Measurements from ENCODE around the gene PLBD1. TPM values are rescaled to one million over a fixed set of nuclear protein-coding genes. Genes with fewer than 3 reads are reported as not detected.

Gene PLBD1, protein sequence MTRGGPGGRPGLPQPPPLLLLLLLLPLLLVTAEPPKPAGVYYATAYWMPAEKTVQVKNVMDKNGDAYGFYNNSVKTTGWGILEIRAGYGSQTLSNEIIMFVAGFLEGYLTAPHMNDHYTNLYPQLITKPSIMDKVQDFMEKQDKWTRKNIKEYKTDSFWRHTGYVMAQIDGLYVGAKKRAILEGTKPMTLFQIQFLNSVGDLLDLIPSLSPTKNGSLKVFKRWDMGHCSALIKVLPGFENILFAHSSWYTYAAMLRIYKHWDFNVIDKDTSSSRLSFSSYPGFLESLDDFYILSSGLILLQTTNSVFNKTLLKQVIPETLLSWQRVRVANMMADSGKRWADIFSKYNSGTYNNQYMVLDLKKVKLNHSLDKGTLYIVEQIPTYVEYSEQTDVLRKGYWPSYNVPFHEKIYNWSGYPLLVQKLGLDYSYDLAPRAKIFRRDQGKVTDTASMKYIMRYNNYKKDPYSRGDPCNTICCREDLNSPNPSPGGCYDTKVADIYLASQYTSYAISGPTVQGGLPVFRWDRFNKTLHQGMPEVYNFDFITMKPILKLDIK
- not detected for total RNA-seq

DNA sequence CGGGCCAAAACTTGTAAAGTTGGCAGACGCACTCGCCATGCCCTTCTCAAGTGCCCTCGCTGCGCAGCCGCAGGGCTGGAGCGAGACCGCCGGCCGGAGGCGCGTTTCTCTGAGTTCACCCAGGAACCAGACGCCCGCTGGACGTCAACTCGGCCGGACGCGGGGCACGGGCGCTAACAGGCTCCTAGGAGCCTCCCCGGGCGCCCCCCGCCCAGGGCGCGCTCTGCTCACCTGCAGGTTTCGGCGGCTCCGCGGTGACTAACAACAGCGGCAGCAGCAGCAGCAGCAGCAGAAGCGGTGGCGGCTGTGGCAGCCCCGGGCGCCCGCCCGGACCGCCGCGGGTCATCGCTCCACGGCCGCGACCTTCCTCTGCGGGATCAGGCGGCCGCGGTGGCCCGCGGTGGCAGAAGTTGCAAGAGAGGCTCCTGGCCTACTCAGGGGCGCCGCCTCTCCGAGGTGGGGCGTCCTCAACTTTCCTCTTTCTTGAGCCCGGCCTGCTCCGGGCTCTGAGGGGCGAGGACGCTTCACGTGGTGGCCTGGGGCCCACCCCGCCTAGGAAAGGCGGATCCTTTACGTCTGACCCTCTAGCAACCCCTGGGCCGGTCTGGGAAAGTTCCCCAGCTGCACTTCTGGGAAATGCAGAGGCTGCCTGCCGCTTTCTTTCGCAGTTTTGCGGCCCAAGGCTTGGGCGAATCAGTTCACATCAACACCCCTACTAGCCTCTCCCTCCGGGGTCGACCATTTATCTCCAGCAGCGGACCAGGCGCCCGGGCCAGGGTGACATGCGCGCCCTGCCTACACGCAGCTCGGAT is at the start of gene PLBD1:
PLBD1 (minus strand) TSS at position 533 of the 812 bp plus-strand sequence; CDS start at position 346, 187 bp downstream.
- peaks cover 32% of the 10 kb centered on the region for H3K27me3 Mint-ChIP-seq
- no peak for DNase-seq
- no peak within 1 kb of the TSS for H3K27ac Mint-ChIP-seq
- no peaks in the 10 kb centered on the region for H3K36me3 Mint-ChIP-seq (ENCODE audit: low read depth)
- ChIA-PET CTCF (interaction anchor here (1.2 kb wide), 1 partner anchor 29 kb away, joined by 3 read pairs; no protein-coding TSS in a partner anchor), POLR2A (no interaction called here)
- no peaks in the 10 kb centered on the region for H3K9me3 Mint-ChIP-seq
- peaks cover 3% of the 10 kb centered on the region for H3K4me1 Mint-ChIP-seq
- H3K4me3 Mint-ChIP-seq: no peak within 1 kb of the TSS

GRCh38 chr12:14614704-14615121 is 47.0 kb upstream of the PLBD1 start:
- Mint-ChIP-seq H3K4me3 (no peak overlapping the region), H3K36me3 (ENCODE audit: low read depth) (no peaks in the 10 kb centered on the region), H3K27me3 (peaks cover 3% of the 10 kb centered on the region), H3K4me1 (no peaks in the 10 kb centered on the region), H3K27ac (no peak overlapping the region), H3K9me3 (peaks cover 8% of the 10 kb centered on the region)
- ChIA-PET CTCF (no interaction called here), POLR2A (no interaction called here)
- no peak for DNase-seq

- Mint-ChIP-seq H3K36me3 (ENCODE audit: low read depth) (no peaks in the 10 kb centered on the region), H3K9me3 (peaks cover 8% of the 10 kb centered on the region), H3K27me3 (peaks cover 5% of the 10 kb centered on the region), H3K4me3 (no peak overlapping the region), H3K27ac (no peak overlapping the region), H3K4me1 (no peaks in the 10 kb centered on the region)
- POLR2A ChIA-PET: no interaction called here
- CTCF ChIA-PET: interaction anchor here (0.9 kb wide), 1 partner anchor 12 kb away, joined by 3 read pairs; no protein-coding TSS in a partner anchor
- no peak for DNase-seq
These were observed 46.0 kb upstream of the PLBD1 start for GRCh38 chr12:14613718-14614117.

DNA sequence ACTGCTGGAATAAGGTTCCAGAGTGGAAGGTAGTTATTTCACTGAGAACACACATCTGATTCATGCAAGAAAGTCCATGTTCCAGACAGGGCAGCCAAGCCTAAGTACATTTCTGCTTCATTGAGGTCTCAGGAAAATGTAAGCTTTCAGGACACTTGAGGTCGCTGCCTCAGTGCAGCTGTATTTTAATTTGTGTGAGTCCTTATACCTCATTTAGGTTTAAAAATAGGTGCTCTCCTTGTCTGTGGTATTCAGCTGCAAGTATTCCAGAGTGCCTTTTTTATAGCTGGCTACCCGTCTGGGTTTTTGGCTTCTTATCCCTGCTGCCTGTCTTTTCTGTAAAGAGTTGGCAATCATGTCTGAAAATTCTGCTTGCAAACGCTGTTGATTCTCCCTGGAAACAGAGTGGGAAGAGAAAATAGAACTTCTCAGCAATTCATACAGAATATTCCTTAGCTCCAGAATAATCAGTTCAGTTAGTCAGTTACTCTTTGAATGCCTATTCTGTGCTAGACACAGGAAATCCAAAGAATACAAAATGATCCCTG is 45.3 kb upstream of the PLBD1 start:
- Mint-ChIP-seq H3K36me3 (ENCODE audit: low read depth) (no peaks in the 10 kb centered on the region), H3K4me1 (no peaks in the 10 kb centered on the region), H3K27me3 (peaks cover 9% of the 10 kb centered on the region), H3K27ac (no peak overlapping the region), H3K9me3 (peaks cover 12% of the 10 kb centered on the region), H3K4me3 (no peak overlapping the region)
- POLR2A ChIA-PET: no interaction called here
- CTCF ChIA-PET: interaction anchor here (0.9 kb wide), 1 partner anchor 12 kb away, joined by 3 read pairs; no protein-coding TSS in a partner anchor
- no peak for DNase-seq

DNA sequence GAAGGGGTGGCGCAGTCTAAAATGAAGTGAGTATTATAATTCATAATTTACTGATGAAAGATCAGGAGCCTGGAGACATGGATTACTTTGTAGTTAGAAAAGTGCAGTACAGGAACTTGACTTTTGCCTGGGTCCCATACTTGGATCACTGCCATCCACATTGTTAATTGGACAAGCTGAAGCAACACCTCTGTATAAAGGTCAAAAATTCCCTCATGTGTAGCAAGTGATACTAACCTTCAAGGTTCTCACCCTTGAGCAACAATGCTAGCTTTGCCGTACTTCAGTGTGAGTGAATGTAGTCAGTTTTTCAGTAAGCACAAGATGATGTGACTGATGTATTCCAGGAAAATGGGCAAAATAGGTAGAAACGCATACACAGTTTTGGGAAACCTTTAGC is 44.6 kb upstream of the PLBD1 start:
- no peak overlapping the region for H3K4me3 Mint-ChIP-seq
- H3K9me3 Mint-ChIP-seq: peaks cover 16% of the 10 kb centered on the region
- no peaks in the 10 kb centered on the region for H3K36me3 Mint-ChIP-seq (ENCODE audit: low read depth)
- ChIA-PET POLR2A (no interaction called here), CTCF (interaction anchor here (0.7 kb wide), 1 partner anchor 31 kb away, joined by 3 read pairs; no protein-coding TSS in a partner anchor)
- no peak overlapping the region for H3K27ac Mint-ChIP-seq
- no peaks in the 10 kb centered on the region for H3K4me1 Mint-ChIP-seq
- H3K27me3 Mint-ChIP-seq: peaks cover 9% of the 10 kb centered on the region
- no peak for DNase-seq

DNA sequence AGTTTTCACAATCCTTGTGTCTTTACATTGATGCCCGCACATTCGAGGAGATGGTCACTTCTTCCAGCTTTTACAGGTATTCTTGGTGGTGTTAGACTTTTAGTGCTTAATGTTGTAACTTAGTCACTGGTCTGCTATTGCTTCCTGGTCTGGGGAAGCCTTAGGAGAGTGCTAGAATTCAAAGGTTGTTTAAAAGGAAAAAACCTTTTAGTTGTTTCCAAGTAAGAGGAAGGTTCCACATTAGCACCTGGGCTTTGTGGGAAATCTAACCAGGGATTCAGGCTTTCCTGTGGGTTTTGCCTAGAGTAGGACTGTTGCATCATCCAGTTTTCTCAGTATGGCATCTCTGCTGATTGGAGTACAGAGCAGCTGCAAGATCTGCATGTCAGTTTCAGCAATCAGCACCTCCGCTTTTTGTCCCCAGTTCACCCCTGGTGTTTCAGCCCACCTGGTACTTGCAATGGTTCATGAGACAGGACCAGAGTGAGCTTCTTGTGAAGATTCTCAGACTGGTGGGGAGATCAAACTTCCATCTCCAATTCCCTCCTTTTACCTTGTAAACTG is 44.0 kb upstream of the PLBD1 start:
- Mint-ChIP-seq H3K36me3 (ENCODE audit: low read depth) (no peaks in the 10 kb centered on the region), H3K27ac (no peak overlapping the region), H3K27me3 (peaks cover 9% of the 10 kb centered on the region), H3K4me3 (no peak overlapping the region), H3K9me3 (peaks cover 19% of the 10 kb centered on the region), H3K4me1 (no peaks in the 10 kb centered on the region)
- CTCF ChIA-PET: no interaction called here
- POLR2A ChIA-PET: no interaction called here
- no peak for DNase-seq

- no peak overlapping the region for H3K27ac Mint-ChIP-seq
- peaks cover 14% of the 10 kb centered on the region for H3K27me3 Mint-ChIP-seq
- no peak overlapping the region for H3K4me3 Mint-ChIP-seq
- H3K4me1 Mint-ChIP-seq: no peaks in the 10 kb centered on the region
- CTCF ChIA-PET: no interaction called here
- peaks cover 2% of the 10 kb centered on the region for H3K36me3 Mint-ChIP-seq (ENCODE audit: low read depth)
- DNase-seq: no peak
- POLR2A ChIA-PET: no interaction called here
- peaks cover 35% of the 10 kb centered on the region for H3K9me3 Mint-ChIP-seq
These were observed 39.9 kb upstream of the PLBD1 start for GRCh38 chr12:14607568-14607967.

- peaks cover 2% of the 10 kb centered on the region for H3K36me3 Mint-ChIP-seq (ENCODE audit: low read depth)
- H3K4me1 Mint-ChIP-seq: no peaks in the 10 kb centered on the region
- peaks cover 14% of the 10 kb centered on the region for H3K27me3 Mint-ChIP-seq
- ChIA-PET CTCF (no interaction called here), POLR2A (no interaction called here)
- peaks cover 29% of the 10 kb centered on the region for H3K9me3 Mint-ChIP-seq
- no peak for DNase-seq
- H3K4me3 Mint-ChIP-seq: no peak overlapping the region
- no peak overlapping the region for H3K27ac Mint-ChIP-seq
These were observed 37.8 kb upstream of the PLBD1 start for GRCh38 chr12:14605401-14605989.

GRCh38 chr12:14601692-14602478 is 34.2 kb upstream of the PLBD1 start:
- ChIA-PET CTCF (no interaction called here), POLR2A (no interaction called here)
- H3K4me3 Mint-ChIP-seq: no peak overlapping the region
- H3K27ac Mint-ChIP-seq: no peak overlapping the region
- peaks cover 24% of the 10 kb centered on the region for H3K9me3 Mint-ChIP-seq
- no peak for DNase-seq
- H3K4me1 Mint-ChIP-seq: no peaks in the 10 kb centered on the region
- H3K36me3 Mint-ChIP-seq (ENCODE audit: low read depth): peaks cover 2% of the 10 kb centered on the region
- H3K27me3 Mint-ChIP-seq: peaks cover 10% of the 10 kb centered on the region

DNA sequence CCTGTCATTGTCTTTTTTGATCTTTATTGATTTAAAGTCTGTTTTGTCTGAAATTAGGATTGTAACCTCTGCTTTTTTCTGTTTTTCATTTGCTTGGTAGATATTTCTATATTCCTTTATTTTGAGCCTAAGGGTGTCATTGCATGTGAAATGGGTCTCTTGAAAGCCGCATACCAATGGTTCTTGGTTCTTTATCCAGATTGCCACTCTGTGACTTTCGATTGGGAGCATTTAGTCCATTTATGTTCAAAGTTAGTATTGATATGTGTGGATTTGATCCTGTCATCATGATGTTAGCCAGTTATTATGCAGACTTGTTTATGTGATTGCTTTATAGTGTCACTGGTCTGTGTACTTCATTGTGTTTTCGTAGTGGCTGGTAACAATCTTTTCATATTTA is 29.8 kb upstream of the PLBD1 start:
- peaks cover 6% of the 10 kb centered on the region for H3K9me3 Mint-ChIP-seq
- POLR2A ChIA-PET: no interaction called here
- CTCF ChIA-PET: no interaction called here
- no peak overlapping the region for H3K4me3 Mint-ChIP-seq
- H3K4me1 Mint-ChIP-seq: no peaks in the 10 kb centered on the region
- H3K36me3 Mint-ChIP-seq (ENCODE audit: low read depth): no peaks in the 10 kb centered on the region
- peaks cover 10% of the 10 kb centered on the region for H3K27me3 Mint-ChIP-seq
- H3K27ac Mint-ChIP-seq: no peak overlapping the region
- DNase-seq: no peak

- ChIA-PET CTCF (no interaction called here), POLR2A (no interaction called here)
- Mint-ChIP-seq H3K27ac (no peak overlapping the region), H3K4me3 (no peak overlapping the region), H3K9me3 (no peaks in the 10 kb centered on the region), H3K27me3 (peaks cover 3% of the 10 kb centered on the region), H3K4me1 (no peaks in the 10 kb centered on the region), H3K36me3 (ENCODE audit: low read depth) (no peaks in the 10 kb centered on the region)
- no peak for DNase-seq
These were observed 24.0 kb upstream of the PLBD1 start for GRCh38 chr12:14591719-14592118.
